ENCODE measurements around the gene ADH4. TPM values are rescaled to one million over a fixed set of nuclear protein-coding genes. Genes with fewer than 3 reads are reported as not detected.

ADH4 gene
- total and polyA plus RNA-seq, 9 of the 15 experiments (the other 6 are each of a cell fraction or from before 2014, with no cell fraction given), result not detected

DNA sequence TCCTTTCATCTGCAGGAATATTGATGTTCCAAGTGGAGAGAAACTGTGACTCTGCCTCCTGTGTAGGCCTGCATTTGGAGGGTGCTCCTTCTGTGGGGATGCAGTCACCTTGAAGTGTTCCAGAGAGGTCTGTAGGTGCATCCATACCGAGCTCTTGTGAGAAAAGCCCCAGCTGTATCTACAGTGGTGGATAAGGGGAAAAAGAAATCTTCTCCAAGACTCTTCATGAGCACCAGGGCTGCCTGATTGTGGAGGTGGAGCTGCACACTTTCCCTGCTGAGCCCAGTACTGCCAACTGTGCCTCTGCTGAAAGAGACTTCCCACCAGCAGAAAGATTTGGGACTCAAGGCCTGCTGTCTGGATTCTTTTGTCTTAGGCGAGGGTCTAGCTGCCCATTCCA is 35.1 kb upstream of the ADH4 start:
- Histone ChIP-seq H3K9ac (ENCODE audit: insufficient read depth in 1 of 2, low read depth in 2 of 2, low read length in 2 of 2) (no peak overlapping the region), H3K36me3 (ENCODE audit: control insufficient read depth, insufficient read depth, low read length) (no peaks in the 10 kb centered on the region), H3K9me1 (ENCODE audit: control insufficient read depth, insufficient read depth, low read length) (no peaks in the 10 kb centered on the region), H3K27me3 (ENCODE audit: control insufficient read depth in 2 of 2, insufficient read depth in 2 of 2, low read length in 2 of 2) (no peaks in the 10 kb centered on the region), H2AFZ (ENCODE audit: low read depth, low read length) (no peak overlapping the region), H3K79me2 (ENCODE audit: control insufficient read depth, insufficient read depth, low read length) (no peaks in the 10 kb centered on the region), H3K4me1 (replicated peaks in 1 of 2; ENCODE audit: control insufficient read depth in 2 of 2, insufficient read depth in 2 of 2, low read length in 2 of 2) (no peaks in the 10 kb centered on the region), H4K20me1 (replicated peaks; ENCODE audit: control insufficient read depth, insufficient read depth, low read length) (no peaks in the 10 kb centered on the region), H3K27ac (ENCODE audit: extremely low read depth, low read depth, low read length) (no peak overlapping the region), H3K4me2 (ENCODE audit: insufficient read depth, low read length) (no peak overlapping the region), H3K4me3 (no peak overlapping the region), H3K9me3 (replicated peaks; ENCODE audit: control insufficient read depth, insufficient read depth, low read depth, low read length) (no peaks in the 10 kb centered on the region)
- ATAC-seq (no peak), FAIRE-seq (no peak), DNase-seq (ENCODE audit: extremely low read depth in 1 of 4, low spot score in 3 of 4) (no peak)
- 0% methylated on average over 1 of the region's 2 CpGs for WGBS (ENCODE audit: insufficient coverage, low coverage, missing lambda C conversion rate)
- intact Hi-C loops (cut with micrococcal nuclease), result no loop called here
- in situ Hi-C loops (cut with MboI), result no loop called here
- POLR2A ChIA-PET, result interaction anchor here (0.7 kb wide), 1 partner anchor 251 kb away, joined by 3 read pairs; no protein-coding TSS in a partner anchor
- no TSS peak for BruUV-seq (replicated peaks)
- CTCF ChIA-PET (ENCODE audit: low intra/inter-chr PET ratio), result no interaction called here
- TF ChIP-seq, protein P1, sequence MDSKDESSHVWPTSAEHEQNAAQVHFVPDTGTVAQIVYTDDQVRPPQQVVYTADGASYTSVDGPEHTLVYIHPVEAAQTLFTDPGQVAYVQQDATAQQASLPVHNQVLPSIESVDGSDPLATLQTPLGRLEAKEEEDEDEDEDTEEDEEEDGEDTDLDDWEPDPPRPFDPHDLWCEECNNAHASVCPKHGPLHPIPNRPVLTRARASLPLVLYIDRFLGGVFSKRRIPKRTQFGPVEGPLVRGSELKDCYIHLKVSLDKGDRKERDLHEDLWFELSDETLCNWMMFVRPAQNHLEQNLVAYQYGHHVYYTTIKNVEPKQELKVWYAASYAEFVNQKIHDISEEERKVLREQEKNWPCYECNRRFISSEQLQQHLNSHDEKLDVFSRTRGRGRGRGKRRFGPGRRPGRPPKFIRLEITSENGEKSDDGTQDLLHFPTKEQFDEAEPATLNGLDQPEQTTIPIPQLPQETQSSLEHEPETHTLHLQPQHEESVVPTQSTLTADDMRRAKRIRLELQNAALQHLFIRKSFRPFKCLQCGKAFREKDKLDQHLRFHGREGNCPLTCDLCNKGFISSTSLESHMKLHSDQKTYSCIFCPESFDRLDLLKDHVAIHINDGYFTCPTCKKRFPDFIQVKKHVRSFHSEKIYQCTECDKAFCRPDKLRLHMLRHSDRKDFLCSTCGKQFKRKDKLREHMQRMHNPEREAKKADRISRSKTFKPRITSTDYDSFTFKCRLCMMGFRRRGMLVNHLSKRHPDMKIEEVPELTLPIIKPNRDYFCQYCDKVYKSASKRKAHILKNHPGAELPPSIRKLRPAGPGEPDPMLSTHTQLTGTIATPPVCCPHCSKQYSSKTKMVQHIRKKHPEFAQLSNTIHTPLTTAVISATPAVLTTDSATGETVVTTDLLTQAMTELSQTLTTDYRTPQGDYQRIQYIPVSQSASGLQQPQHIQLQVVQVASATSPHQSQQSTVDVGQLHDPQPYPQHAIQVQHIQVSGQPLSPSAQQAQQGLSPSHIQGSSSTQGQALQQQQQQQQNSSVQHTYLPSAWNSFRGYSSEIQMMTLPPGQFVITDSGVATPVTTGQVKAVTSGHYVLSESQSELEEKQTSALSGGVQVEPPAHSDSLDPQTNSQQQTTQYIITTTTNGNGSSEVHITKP (IDR thresholded peaks at IDR 0.05; ENCODE audit: partially characterized antibody), result no peak
- TF ChIP-seq NR2C2 (CRISPR knock-in tag; IDR thresholded peaks at IDR 0.05), result no peak
- no peak for TF ChIP-seq NR2C2 (tag; IDR thresholded peaks at IDR 0.05)
- TF ChIP-seq, protein P2, sequence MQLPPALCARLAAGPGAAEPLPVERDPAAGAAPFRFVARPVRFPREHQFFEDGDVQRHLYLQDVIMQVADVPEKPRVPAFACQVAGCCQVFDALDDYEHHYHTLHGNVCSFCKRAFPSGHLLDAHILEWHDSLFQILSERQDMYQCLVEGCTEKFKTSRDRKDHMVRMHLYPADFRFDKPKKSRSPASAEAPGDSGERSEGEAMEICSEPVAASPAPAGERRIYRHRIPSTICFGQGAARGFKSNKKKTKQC (CRISPR knock-in tag; IDR thresholded peaks at IDR 0.05), result no peak
- no peak for TF ChIP-seq POLR2AphosphoS2 (IDR thresholded peaks at IDR 0.05; ENCODE audit: low read length)
- TF ChIP-seq ZNF274 (IDR thresholded peaks at IDR 0.05; ENCODE audit: borderline replicate concordance, low read depth, low read length), result no peak
- TF ChIP-seq FUS (optimal IDR thresholded peaks at IDR 0.05; ENCODE audit: low read depth, low read length), result no peak
- TF ChIP-seq, protein P3, sequence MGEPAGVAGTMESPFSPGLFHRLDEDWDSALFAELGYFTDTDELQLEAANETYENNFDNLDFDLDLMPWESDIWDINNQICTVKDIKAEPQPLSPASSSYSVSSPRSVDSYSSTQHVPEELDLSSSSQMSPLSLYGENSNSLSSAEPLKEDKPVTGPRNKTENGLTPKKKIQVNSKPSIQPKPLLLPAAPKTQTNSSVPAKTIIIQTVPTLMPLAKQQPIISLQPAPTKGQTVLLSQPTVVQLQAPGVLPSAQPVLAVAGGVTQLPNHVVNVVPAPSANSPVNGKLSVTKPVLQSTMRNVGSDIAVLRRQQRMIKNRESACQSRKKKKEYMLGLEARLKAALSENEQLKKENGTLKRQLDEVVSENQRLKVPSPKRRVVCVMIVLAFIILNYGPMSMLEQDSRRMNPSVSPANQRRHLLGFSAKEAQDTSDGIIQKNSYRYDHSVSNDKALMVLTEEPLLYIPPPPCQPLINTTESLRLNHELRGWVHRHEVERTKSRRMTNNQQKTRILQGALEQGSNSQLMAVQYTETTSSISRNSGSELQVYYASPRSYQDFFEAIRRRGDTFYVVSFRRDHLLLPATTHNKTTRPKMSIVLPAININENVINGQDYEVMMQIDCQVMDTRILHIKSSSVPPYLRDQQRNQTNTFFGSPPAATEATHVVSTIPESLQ (CRISPR knock-in tag; IDR thresholded peaks at IDR 0.05), result no peak

Measured in K562 (cell line).